Measurements from ENCODE around the gene ISL2. TPM values are rescaled to one million over a fixed set of nuclear protein-coding genes. Genes with fewer than 3 reads are reported as not detected.
A peak's percentile ranks its signal among the peaks of the same experiment; 100 is the strongest.

Gene ISL2
- total RNA-seq, 1 experiment from 2014 or later = 7.6 TPM

DNA sequence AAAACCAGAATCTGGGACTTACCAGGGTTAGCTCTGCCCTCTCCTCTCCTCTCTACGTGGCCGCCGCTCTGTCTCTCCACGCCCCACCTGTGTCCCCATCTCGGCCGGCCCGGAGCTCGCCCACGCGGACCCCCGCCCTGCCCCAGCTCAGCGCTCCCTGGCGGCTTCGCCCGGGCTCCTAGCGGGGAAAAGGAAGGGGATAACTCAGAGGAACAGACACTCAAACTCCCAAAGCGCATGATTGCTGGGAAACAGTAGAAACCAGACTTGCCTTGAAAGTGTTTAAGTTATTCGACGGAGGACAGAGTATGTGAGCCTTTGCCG, 5.4 kb downstream of the ISL2 start:
- BruUV-seq (replicated peaks) = no TSS peak
- Mint-ChIP-seq H3K27me3 (ENCODE audit: unreplicated experiment) (peaks cover 15% of the 10 kb centered on the region), H3K36me3 (ENCODE audit: insufficient read depth, unreplicated experiment) (peaks cover 38% of the 10 kb centered on the region), H3K4me3 (ENCODE audit: low read depth, unreplicated experiment) (peak overlapping the region; percentile 65), H3K27ac (ENCODE audit: unreplicated experiment) (no peak overlapping the region), H3K9me3 (ENCODE audit: low read depth, unreplicated experiment) (no peaks in the 10 kb centered on the region), H3K4me1 (ENCODE audit: low read depth, unreplicated experiment) (peaks cover 26% of the 10 kb centered on the region)
- TF ChIP-seq, protein P1, sequence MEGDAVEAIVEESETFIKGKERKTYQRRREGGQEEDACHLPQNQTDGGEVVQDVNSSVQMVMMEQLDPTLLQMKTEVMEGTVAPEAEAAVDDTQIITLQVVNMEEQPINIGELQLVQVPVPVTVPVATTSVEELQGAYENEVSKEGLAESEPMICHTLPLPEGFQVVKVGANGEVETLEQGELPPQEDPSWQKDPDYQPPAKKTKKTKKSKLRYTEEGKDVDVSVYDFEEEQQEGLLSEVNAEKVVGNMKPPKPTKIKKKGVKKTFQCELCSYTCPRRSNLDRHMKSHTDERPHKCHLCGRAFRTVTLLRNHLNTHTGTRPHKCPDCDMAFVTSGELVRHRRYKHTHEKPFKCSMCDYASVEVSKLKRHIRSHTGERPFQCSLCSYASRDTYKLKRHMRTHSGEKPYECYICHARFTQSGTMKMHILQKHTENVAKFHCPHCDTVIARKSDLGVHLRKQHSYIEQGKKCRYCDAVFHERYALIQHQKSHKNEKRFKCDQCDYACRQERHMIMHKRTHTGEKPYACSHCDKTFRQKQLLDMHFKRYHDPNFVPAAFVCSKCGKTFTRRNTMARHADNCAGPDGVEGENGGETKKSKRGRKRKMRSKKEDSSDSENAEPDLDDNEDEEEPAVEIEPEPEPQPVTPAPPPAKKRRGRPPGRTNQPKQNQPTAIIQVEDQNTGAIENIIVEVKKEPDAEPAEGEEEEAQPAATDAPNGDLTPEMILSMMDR (IDR thresholded peaks at IDR 0.05; ENCODE audit: unreplicated experiment) = no peak
- CTCF ChIA-PET = interaction anchor here (1.0 kb wide), 1 partner anchor 125 kb away, joined by 4 read pairs; no protein-coding TSS in a partner anchor
- no peak for DNase-seq
- intact Hi-C loops (cut with micrococcal nuclease; ENCODE audit: unreplicated experiment) = no loop called here

DNA sequence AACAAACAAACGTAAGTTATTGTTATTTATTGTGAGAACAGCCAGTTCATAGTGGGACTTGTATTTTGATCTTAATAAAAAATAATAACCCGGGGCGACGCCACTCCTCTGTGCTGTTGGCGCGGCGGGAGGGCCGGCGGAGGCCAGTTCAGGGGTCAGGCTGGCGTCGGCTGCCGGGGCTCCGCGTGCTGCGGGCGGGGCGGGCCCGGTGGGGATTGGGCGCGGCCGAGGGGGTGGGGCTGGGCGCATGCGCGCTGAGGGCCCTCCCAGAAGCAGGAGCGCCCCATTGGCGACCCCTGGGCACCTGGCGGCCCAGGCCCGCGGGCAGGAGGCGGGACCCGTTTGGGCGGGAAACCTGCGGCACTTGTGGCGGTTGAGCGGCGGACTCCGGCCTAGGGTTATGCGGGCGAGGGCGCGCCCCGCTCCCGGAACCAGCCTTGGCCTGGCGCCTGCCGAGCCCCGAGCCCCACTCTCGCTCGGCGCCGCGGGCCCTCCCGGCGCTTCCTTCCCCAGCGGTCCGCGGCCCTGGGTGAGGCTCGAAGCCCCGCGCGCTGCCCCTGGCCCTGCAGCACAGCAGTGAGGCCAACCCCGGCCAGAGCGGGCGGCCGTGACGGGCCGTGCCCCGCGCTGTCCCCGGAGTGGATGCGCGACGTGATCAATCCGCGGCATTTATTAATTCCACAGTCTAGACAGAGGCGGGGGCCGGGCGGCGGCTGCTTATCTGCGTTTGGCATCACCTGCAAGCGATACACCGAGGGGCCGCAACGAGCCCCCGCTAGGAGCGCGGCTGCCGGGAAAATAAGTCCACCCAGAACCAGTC, 6.0 kb downstream of the ISL2 start:
- CTCF ChIA-PET = interaction anchor here (1.0 kb wide), 1 partner anchor 125 kb away, joined by 4 read pairs; no protein-coding TSS in a partner anchor
- peaks cover 15% of the 10 kb centered on the region for H3K27me3 Mint-ChIP-seq (ENCODE audit: unreplicated experiment)

DNA sequence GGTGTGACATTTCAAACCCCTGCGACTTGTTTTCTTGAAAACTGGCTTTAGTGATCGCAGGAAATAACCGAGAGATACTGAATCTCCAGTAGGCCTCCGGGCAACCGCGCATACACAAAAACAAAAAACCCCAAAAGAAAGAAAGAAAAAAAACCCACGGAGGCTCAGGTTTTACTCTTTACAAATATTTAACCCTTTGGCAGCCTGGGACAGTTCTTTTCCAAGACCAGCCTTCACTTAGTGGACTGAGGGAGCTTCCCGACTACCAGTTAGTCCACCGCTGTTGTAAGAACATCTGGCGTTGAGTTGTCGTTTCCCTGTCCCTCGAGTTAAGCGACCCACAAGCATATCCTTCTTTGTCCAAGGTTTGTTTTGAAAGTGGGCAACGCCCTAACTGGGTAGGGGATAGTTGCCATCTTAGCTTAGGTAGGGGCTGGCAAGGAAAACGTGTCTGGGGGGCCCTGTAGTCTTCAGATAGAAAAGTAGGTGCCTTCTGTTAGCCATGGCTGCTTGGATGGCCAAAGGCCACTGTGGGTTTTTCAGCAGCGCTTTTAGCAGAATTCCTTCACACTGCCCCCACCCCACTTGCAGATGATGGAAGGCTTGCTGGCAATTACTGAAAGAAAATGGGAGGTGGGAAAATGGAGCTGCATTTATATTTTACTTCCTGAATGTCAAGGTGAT, 6.9 kb downstream of the ISL2 start:
- no peak for DNase-seq
- Mint-ChIP-seq H3K27ac (ENCODE audit: unreplicated experiment) (no peak overlapping the region), H3K36me3 (ENCODE audit: insufficient read depth, unreplicated experiment) (peaks cover 31% of the 10 kb centered on the region), H3K4me1 (ENCODE audit: low read depth, unreplicated experiment) (peaks cover 21% of the 10 kb centered on the region), H3K4me3 (ENCODE audit: low read depth, unreplicated experiment) (no peak overlapping the region), H3K27me3 (ENCODE audit: unreplicated experiment) (peaks cover 15% of the 10 kb centered on the region), H3K9me3 (ENCODE audit: low read depth, unreplicated experiment) (no peaks in the 10 kb centered on the region)
- intact Hi-C loops (cut with micrococcal nuclease; ENCODE audit: unreplicated experiment) = no loop called here
- TF ChIP-seq, protein P1 (IDR thresholded peaks at IDR 0.05; ENCODE audit: unreplicated experiment) = no peak
- CTCF ChIA-PET = no interaction called here
- no TSS peak for BruUV-seq (replicated peaks)

More for the DNA sequence above, 6.0 kb downstream of the ISL2 start:
- no peak for DNase-seq
- TF ChIP-seq, protein P1 (IDR thresholded peaks at IDR 0.05; ENCODE audit: unreplicated experiment) = no peak
- H3K36me3 Mint-ChIP-seq (ENCODE audit: insufficient read depth, unreplicated experiment) = peaks cover 32% of the 10 kb centered on the region
- H3K27ac Mint-ChIP-seq (ENCODE audit: unreplicated experiment) = no peak overlapping the region
- BruUV-seq (replicated peaks) = no TSS peak
- peaks cover 24% of the 10 kb centered on the region for H3K4me1 Mint-ChIP-seq (ENCODE audit: low read depth, unreplicated experiment)
- H3K9me3 Mint-ChIP-seq (ENCODE audit: low read depth, unreplicated experiment) = no peaks in the 10 kb centered on the region
- intact Hi-C loops (cut with micrococcal nuclease; ENCODE audit: unreplicated experiment) = no loop called here
- H3K4me3 Mint-ChIP-seq (ENCODE audit: low read depth, unreplicated experiment) = peak overlapping the region; percentile 65

DNA sequence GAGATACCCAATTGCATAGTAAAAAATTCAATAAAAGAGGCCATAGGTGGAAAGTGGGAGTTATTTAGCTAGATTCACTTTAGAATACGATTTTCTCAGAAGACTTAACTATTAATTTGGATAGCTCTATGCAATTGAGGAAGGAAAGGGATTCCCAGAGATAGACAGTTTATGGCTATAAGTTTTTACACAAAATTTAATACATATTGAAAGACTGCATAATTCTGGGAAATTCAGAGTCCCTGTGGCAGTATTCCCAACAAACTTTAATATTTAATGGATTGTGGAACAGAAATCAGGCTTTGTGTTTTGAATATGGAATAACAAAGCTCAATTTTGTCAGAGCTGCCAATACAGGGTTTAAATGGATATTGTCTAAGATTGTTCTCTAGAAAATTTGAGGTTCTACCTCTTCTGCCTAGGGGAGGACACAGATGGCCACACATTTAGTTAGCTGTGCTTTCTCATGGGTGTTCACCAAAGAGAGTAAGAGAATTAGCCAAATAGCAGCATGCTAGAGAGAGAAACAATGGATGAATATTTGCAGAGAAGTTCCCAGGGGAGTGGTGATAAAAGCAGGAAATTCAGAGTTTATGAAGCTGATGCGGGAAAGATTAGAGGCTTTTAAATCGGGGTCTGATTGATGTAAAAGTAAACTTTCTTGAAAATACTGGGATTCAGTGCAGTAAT, 8.5 kb downstream of the ISL2 start:
- CTCF ChIA-PET = interaction anchor here (0.6 to 1.8 kb wide), 8 partner anchors 9 to 206 kb away, joined by 3 to 10 read pairs (median 3); partner anchors contain the start of genes ETFA and ISL2
- Mint-ChIP-seq H3K9me3 (ENCODE audit: low read depth, unreplicated experiment) (no peaks in the 10 kb centered on the region), H3K36me3 (ENCODE audit: insufficient read depth, unreplicated experiment) (peaks cover 26% of the 10 kb centered on the region), H3K4me3 (ENCODE audit: low read depth, unreplicated experiment) (peak overlapping the region; percentile 67), H3K27ac (ENCODE audit: unreplicated experiment) (peak overlapping the region; percentile 71), H3K27me3 (ENCODE audit: unreplicated experiment) (peaks cover 15% of the 10 kb centered on the region), H3K4me1 (ENCODE audit: low read depth, unreplicated experiment) (peaks cover 15% of the 10 kb centered on the region)
- BruUV-seq (replicated peaks) = TSS peak; percentile 34
- TF ChIP-seq, protein P1 (IDR thresholded peaks at IDR 0.05; ENCODE audit: unreplicated experiment) = no peak
- no peak for DNase-seq
- intact Hi-C loops (cut with micrococcal nuclease; ENCODE audit: unreplicated experiment) = no loop called here
